ENCODE data around the gene DIP2C.

Gene DIP2C

DNA sequence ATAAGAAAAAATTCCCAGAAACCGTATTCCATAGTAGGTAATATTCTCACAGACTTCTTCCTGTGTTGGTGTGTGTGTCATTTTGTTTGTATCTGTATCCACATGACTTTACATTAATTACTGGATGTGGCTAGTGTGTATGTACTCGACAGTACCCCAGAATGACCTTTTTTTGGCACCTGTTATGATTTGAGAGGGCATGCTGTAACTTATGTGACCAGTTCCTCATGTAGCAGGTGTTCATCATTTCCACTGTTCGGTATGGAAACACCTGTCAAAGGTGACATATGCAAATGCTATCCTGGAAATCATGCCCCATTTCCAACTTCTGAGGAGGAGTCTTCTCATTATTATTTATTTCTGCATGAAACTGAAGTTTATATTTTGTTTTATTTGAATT lies 464.9 kb downstream of the DIP2C start:
- DNase-seq (ENCODE audit: low read depth): no peak

Measured in stimulated activated CD8-positive, alpha-beta memory T cell treated with anti-CD3 and anti-CD28 coated beads, Interleukin-12 subunit alpha, Interleukin-12 subunit beta, amount 100 ng/mL, for 1 hour (primary cell).